HG02759 (cell line): ENCODE measurements around the gene METTL17.
"Not testable (repeated sequence)": the region's sequence is repeated elsewhere in the genome, so short reads cannot be mapped to it uniquely, and the experiment has no call there.

Source experiments
- ATAC-seq: cut with Tn5 transposase; IDR thresholded peaks from one replicate; pipeline ENCODE4 v1.9.1; 2021; ENCODE audit warnings: mild to moderate bottlenecking, moderate library complexity; ENCODE audit not compliant: unreplicated experiment

The METTL17 gene, protein sequence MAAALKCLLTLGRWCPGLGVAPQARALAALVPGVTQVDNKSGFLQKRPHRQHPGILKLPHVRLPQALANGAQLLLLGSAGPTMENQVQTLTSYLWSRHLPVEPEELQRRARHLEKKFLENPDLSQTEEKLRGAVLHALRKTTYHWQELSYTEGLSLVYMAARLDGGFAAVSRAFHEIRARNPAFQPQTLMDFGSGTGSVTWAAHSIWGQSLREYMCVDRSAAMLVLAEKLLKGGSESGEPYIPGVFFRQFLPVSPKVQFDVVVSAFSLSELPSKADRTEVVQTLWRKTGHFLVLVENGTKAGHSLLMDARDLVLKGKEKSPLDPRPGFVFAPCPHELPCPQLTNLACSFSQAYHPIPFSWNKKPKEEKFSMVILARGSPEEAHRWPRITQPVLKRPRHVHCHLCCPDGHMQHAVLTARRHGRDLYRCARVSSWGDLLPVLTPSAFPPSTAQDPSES

DNA sequence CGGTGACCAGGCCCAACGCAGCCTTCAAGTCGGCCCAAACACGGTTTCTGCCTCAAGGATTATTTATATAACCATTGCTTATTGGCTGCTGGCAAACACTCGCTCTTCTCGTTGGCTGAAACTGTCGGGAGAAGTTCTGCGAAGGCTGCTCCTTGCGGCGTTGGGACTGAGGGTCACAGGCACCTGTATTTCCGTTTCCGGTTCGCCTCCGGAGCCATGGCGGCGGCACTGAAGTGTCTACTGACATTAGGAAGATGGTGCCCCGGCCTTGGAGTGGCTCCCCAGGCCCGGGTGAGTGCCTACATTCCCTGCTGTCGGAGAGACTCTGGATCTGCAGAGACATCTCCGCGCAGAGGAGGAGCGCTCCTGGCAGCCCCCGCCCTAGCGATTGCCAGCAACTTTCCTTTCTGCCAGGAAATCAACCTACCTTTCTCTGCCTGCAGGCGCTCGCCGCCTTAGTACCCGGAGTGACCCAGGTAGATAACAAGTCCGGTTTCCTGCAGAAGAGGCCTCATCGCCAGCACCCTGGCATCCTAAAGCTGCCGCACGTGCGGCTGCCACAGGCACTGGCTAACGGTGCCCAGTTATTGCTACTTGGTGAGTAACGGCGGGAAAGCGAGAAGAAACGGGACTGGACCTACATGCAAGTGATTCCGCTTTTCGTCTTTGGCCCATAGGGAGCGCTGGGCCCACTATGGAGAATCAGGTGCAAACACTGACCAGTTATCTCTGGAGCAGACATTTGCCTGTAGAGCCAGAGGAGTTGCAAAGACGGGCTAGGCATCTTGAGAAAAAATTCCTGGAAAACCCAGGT, at the start of gene METTL17:
METTL17 (plus strand) TSS at position 194 of the 814 bp plus-strand sequence; CDS start at position 217, 23 bp downstream.
- ATAC-seq = peak; percentile 97

DNA sequence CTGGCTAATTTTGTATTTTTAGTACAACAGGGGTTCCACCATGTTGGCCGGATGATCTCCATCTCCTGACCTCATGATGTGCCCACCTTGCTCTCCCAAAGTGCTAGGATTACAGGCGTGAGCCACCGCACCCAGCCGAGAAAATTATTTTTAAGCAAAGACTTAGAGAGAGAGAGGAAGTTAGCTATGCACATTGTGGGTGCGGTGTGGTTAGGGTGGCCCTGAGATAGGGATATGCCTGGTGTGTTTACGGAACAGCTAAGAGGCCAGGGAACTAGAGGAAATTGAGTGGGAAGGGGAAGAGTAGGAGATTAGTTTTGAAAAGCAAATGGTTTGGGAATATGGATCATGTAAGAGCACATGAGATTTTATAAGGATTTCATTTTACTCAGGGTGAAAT, 44.6 kb upstream of the METTL17 start:
- not testable (repeated sequence) for ATAC-seq

DNA sequence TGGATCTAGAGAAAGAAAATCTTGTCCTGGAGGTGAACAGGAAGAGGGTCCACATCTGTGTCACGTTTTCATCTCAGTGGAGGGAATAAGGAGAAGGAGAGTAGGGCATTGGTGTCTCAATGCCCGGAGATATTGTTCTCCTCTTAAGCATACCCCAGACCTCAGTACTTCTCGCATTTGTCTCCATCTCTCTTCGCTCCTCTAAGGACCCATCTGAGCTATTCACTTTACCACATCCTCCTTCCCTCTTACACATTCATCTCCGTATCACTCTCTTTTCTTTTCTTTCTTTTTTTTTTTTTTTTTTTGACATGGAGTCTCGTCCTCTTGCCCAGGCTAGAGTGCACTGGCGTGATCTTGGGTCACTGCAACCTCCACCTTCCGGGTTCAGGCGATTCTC, 43.1 kb upstream of the METTL17 start:
- ATAC-seq = not testable (repeated sequence)

DNA sequence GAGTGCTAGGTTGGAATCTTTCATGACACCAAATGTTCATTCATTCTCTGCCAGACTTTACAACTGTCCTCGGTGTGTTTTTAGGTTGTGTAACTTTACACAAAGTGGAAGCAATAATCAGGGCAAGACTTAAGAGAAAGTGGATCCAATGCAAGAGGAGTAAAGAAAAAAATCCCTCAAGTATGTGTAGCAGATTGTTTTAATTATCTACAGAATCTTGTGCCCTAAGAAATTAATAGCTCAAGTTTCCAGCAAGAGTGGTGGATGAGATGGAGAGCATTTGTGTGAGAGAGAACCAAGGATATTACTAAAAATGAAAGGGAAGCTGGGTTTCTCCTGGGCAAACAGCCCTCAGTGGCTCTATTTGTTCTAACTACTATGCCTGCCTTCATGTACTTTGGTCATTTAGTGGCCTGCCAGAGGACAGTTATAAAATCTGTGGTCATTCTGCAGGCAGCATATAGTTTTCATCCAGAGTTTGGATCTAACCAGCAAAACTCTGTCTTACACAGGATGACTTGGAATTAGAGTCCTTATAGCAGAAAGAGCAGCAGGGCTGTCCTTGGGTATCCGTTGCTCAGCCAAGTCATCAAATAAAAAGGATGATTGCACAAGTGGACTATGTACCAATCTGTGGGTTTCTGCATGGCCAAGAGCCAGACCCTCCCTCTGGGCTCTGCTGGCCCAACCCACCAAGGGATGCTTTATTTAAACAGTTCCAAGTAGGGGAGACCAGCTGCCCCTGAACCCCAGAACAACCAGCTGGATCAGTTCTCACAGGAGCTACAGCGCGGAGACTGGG, 34.8 kb upstream of the METTL17 start, which contains the start of gene RNASE2:
RNASE2 (plus strand) TSS at position 752 of the 802 bp plus-strand sequence. CDS start 285 bp downstream, outside the sequence.
- ATAC-seq = not testable (repeated sequence)

DNA sequence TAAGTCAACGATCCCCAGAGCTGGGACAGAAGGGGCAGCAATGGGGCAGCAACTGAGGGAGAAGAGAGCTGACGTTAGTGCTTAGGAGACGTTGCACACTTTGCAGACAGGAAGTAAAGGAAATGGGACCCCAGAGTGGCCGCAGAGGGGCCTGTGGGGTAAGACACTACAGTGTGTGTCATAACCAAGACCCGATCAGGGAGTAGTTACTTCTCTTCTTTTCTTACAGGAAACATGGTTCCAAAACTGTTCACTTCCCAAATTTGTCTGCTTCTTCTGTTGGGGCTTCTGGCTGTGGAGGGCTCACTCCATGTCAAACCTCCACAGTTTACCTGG, 34.3 kb upstream of the METTL17 start:
- not testable (repeated sequence) for ATAC-seq

DNA sequence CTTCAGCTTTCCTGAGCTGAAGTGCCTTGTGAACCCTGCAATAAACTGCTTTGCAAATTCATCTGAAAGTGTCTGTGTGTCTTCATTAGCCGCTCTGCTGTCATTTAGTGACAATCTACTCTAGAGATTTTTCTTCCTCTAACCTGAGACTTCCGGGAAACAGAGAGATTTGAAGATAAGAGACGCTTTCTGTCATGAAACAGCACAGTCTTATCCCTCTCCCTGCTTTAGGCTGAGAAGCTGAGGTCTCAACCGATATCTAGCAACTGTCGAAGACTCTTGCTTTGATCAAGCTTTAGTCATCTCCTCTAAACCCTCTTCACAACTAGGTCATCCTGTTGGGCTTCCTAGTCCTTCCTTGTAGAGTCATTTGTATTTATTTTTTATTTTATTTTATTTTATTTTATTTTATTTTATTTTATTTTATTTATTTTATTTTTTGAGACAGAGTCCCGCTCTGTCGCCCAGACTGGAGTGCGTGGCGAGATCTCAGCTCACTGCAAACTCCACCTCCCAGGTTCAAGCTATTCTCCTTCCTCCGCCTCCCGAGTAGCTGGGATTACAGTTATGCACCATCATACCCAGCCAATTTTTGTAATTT, 33.3 kb upstream of the METTL17 start:
- ATAC-seq = no peak

DNA sequence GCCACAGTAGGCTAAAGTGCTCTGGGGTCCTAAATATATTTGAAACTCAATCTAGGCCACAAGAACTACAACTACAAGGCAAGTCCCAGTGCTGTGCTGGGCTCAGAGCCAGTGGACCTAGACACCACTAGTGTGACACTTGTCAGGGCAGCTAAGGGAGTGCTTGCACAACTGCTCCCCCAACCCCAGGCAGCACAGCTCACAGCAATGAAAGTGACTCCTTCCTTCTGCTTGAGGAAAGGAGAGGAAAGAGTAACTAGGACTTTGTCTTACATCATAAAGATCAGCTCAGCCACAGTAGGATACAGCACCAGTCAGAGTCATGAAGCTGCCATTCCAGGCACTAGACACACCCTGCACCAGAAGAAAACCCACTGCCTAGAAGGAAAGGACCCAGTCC, 30.8 kb upstream of the METTL17 start:
- not testable (repeated sequence) for ATAC-seq

DNA sequence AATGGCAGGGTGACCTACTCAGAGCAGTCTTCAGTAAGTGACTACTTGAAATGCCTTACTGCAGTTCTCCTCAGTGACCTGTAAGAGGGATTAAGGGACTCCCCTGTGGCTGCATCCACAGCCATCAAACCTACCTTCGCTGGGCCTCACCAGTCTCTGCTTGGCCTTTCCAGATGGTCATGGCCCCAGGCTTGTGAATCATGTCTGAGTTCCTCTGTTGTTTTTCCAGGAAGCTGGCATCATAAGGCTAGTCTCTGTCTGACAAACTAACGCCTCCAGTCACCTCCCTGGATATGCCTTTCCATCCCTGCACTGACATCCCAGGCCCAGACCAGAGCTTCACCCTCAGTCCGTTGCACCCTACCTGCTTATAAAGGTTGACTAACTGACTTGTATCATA, 20.4 kb upstream of the METTL17 start:
- ATAC-seq = no peak

DNA sequence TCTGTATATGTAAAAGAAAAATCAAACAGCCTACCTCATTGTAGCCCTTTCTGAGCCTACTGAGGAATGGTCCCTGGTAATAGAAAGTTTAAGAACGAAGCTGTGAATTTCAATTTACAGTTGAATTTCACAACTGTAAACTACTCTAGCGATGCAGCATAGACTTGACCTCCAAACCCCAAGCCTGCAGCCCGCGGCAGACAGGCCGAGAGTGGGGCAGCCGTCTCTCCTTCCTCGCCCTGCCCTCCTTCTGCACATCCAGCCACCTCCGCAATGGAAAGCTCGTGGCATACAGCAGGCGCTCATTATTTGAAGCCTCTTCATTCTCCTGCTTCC, 19.2 kb upstream of the METTL17 start:
- ATAC-seq = peak; percentile 4

DNA sequence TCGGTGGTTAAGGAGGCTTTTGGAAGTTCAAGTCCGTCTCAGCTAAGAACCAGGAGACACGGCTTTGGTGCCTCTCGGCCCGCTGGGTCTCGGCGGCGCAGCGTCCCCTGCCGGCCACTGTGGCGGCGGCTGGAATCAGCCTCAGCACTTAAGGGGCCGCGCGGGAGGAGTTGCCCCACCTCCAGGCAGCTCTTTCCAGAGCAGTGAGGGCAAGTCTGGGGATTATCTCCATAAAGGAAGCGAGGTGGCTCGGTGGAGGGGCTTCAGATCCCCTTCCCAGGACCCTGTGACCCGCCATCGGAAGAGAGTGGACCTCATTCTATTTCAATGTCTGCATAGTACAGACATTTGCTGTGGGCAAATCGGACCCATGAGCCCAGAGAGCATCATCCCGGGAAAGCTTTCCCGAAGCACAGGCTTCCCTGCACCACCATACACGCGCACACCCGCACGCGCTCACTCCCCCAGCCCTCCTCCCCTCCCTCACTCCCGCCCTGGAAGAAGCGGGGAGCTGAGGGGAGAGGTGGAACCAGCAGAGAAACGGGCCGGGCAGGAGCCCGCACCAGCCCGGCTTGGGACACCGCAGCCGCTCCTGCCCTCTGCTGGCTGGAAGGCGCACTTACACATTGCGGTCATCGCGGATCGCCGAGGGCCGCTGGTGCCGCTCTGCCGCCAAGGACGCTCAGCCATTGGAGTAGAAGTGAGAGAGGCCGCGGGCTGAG, 18.6 kb upstream of the METTL17 start:
- ATAC-seq = peak; percentile 95

DNA sequence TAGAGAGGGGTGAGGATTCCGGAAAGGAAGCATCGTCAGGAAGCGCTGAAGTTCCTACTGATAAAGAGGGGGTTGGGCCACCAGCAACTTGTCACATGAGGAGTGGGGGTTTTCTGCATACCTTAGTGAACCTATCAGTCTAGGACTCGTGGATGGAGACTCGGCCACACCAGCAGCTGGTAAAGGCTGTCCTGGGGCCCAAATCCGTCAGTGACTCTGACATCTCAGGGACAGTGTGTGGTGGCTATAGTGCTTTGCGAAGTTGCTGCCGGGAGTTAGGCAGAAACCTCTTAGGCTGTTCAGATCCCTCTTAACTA, 18.1 kb upstream of the METTL17 start:
- ATAC-seq = peak; percentile 23

DNA sequence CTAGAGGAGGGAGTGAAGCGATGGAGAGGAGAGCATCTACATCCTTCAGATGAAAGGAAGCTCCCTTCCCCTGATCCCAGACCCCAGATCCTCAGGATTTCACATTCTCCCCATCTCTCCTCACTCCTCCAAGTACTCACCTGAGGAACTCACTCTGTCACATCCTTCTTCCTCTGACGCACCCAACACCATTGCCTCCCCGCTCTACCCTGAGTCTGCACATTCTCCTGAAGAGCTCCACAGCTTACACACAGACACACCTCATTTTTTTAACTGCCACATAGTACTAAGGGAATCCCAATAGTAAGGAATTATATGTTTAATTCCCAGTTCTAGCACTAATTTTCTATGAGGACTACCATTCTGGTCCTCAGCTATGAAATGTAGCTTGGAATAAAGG, 16.3 kb upstream of the METTL17 start:
- ATAC-seq = no peak

DNA sequence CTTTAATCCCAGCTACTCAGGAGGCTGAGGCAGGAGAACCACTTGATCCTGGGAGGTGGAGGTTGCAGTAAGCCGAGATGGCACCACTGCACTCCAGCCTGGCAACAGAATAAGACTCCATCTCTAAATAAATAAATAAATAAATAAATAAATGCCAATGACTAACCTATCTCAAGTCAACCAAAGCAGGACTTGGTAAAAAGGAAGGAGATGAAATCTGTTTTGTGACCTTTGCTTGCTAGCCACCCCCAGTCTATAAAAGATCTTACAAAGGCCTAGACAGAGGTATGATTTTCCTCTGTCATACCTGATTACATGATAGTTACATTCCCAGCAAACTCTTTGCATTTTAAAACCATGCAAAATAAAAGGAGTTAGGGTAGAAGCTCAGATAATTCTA, 13.5 kb upstream of the METTL17 start:
- no peak for ATAC-seq

DNA sequence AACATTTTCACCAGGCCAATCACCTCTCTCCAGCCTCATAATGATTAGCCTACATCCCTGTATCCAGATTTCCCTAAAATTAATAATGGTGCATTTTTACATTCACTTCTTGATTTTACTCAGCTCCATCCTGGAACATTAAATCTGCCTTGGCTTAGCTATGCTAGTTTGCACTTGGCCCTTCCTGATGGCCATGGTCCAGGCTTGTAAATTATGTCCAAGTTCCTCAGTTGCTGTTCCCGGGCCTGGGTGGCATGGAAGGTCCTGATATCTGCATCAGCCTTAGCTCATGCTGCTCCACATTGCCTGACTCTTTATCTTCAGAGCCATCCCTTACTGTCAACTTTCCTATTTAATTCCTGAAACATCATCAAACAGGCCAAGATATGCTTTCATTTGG, 11.1 kb upstream of the METTL17 start:
- ATAC-seq = no peak

DNA sequence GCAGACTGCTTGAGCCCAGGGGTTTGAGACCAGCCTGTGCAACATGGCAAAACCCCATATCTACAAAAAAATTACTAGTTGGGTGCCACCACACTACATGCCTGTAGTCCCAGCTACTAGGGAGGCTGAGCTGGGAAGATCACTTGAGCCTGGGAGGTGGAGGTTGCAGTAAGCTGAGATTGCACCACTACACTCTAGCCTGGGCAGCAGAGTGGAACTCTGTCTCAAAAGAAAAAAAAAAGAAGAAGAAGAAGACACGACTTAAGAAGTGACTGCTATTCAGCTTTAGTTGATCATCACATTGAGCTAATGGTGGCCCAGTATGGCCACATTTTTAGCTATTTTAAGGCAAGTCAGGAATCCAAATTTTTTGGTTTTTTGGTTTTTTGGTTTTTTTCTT, 8.9 kb upstream of the METTL17 start:
- no peak for ATAC-seq

DNA sequence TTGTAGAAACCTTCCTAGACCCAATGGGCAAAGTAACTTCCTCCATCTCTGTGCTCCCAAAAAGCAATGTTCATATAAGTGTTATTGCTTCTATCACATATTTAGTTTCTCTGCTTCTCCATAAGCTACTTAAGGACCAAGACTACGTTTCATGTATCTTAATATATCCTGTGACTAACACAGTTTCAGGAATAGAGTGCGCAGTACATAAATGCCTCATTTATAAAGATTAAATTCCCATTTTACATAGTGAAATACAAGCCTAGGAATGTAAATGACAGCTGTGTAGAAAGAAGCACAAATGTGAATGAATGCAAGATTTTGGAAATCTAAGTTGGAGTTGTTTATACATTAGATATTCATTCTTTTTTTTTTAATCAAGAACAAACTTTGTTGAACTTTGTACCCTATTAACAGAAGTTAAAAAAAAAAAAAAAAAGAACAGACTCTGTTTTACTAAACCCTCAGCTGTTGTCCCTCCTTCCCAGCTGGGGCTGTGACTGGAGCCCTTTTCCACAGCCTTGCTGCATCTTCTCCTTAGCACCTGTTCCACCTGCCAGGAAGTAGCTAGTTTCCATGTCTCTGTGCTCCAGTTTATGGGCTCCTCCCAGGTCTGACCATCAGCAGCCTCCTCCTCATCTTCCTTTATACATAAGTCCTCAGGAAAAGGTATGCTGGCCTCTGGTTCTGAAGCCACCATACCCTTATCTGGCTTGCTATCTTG, 7.0 kb upstream of the METTL17 start:
- ATAC-seq = no peak

DNA sequence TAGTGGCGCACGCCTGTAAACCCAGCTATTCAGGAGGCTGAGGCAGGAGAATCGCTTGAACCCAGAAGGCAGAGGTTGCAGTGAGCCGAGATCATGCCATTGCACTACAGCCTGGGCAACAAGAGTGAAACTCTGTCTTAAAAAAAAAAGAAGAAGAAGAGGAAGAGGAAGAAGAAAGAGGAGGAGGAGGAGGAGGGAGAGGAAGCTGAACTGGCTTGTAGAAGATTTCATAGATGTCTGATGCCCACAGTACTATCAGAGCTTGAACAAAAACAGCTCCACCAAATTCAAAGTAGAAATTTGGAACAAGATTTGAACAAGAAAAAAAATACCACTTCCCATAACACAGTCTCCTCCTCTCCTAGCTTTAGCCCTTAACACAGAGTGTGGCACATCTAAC, 4.1 kb upstream of the METTL17 start:
- not testable (repeated sequence) for ATAC-seq

DNA sequence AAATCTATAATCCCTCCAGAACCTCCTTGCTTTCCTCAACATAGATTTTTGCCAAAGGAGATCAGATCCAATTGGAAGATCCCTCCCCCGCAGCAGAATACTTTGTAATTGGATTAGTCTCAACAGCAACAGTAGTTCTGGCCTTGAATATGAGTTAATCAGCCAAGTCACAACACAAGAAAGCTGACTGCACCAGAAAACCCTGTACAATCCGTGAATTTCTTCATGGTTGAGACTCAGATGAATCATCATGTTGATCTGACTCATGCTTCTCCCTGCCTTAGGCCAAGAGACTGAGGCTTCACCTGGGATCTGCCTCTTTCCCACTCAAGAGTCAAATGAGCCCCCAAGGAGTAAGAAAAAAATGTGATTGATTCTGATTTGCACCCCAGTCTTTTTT, 3.0 kb upstream of the METTL17 start:
- ATAC-seq = no peak

DNA sequence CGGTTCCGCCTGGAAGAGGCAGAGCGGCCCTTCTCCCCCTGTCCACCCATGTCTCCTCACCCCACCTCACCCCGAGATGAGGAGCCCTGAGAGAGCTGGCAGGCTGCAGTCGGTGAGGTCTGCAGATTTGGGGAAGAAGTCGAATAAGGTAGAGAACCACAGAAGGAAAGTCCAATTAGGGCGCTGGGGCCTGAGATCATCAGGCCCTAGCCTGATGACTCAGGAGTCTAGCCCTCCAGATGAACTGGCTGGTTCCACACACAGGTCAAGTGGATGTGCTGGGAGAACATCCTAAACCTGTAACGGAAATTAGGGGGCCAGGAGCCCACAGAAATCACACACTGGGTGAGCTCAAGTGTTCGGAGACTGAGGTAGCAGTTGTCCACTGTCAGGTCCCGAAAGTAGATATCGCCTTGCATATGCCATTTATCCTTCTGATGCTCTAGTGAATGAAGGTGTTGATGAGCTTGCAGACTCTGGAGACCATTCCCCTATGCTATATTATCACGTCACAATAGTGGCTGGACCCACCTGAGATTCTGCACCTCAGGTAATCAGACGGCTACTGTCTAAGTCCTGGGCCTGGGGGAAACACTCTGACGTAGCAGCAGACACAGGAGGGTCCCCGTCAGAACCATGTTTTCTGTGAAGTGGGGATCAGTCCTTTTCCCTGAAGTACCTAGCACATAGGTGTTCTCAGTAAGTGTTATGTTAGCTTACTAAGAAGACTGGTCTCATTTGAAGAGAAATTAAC, 886 bp upstream of the METTL17 start:
- no peak for ATAC-seq
